BJ (cell line): ENCODE measurements around the gene ZNF184. TPM values are rescaled to one million over a fixed set of nuclear protein-coding genes. Genes with fewer than 3 reads are reported as not detected.

ENCODE experiments used
- CTCF ChIA-PET: fragments of 350-600 bp; formaldehyde crosslinking; extraction: SDS; loops from one replicate; lab custom pipeline; 2021; ENCODE audit warnings: antibody characterized with exemption, inconsistent platforms; lab: Yijun Ruan, JAX
- POLR2A ChIA-PET: fragments of 300-600 bp; sonication (Branson Sonifier 250); formaldehyde crosslinking; extraction: SDS; loops from one replicate; lab custom pipeline; 2021; ENCODE audit warnings: antibody characterized with exemption; lab: Charles Lee
- DNase-seq: peaks from one replicate; pipeline ENCODE4 v3.0.0-alpha.2; 2011; ENCODE audit warnings: low read depth
- H3K27me3 ChIP-seq: 2 replicates; pipeline ENCODE4 v1.6.0; 2011; ENCODE audit warnings: low read length; ENCODE audit not compliant: control insufficient read depth, insufficient read depth
- H3K36me3 ChIP-seq: 2 replicates; pipeline ENCODE4 v1.5.1; 2011; ENCODE audit warnings: low read length; ENCODE audit not compliant: control insufficient read depth, insufficient read depth
- H3K4me3 ChIP-seq: 2 replicates; pipeline ENCODE4 v1.5.1; 2011; ENCODE audit warnings: low read depth, mild to moderate bottlenecking, control low read depth, low read length
- polyA plus RNA-seq: library from polyadenylated mRNA; depleted of rRNA; stranded (reverse); fragments of >200 nt; gene quantifications from 2 replicates; pipeline ENCODE4 v1.2.3, GENCODE V29; 2011; rRNA removed
- small RNA-seq: library from RNA; depleted of rRNA; stranded (forward); fragments of <200 nt; gene quantifications from one replicate; pipeline ENCODE3, GENCODE V24; 2012; ENCODE audit warnings: low replicate concordance, low read depth; ENCODE audit not compliant: insufficient read length
- TF ChIP-seq, protein P1 (sequence below): IDR thresholded peaks from 2 replicates; pipeline ENCODE4 v1.5.1; 2011; ENCODE audit warnings: low read depth, mild to moderate bottlenecking, control low read depth, inconsistent platforms, low read length, moderate library complexity; ENCODE audit not compliant: insufficient read depth

The ZNF184 gene
- polyA plus RNA-seq, 1 experiment: 1.8 TPM

DNA sequence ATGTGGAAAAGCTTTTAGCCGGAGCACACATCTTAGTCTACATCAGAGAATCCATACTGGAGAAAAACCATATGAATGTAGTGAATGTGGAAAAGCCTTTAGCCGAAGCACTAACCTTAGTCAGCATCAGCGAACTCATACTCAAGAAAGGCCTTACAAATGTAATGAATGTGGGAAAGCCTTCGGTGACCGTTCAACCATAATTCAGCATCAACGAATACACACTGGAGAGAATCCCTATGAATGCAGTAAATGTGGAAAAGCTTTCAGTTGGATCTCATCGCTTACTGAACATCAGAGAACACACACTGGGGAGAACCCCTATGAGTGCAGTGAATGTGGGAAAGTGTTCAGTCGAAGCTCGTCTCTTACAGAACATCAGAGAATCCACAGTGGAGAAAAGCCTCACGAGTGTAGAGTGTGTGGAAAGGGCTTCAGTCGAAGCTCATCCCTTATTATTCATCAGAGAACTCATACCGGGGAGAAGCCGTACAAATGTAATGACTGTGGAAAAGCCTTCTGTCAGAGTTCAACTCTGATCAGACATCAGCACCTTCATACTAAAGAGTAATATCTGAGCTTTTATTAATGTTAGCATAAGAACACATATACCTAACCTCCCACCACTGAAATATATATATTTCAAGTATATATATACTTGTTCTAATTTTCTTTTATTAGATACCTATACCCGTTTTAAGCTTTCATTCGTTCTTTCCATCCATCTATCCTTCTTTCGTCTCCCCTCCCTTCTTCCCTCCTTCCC, 71.8 kb downstream of the ZNF184 start:
- no peaks in the 10 kb centered on the region for H3K36me3 ChIP-seq
- ChIA-PET POLR2A (no interaction called here), CTCF (no interaction called here)
- DNase-seq: no peak
- TF ChIP-seq, protein P1, sequence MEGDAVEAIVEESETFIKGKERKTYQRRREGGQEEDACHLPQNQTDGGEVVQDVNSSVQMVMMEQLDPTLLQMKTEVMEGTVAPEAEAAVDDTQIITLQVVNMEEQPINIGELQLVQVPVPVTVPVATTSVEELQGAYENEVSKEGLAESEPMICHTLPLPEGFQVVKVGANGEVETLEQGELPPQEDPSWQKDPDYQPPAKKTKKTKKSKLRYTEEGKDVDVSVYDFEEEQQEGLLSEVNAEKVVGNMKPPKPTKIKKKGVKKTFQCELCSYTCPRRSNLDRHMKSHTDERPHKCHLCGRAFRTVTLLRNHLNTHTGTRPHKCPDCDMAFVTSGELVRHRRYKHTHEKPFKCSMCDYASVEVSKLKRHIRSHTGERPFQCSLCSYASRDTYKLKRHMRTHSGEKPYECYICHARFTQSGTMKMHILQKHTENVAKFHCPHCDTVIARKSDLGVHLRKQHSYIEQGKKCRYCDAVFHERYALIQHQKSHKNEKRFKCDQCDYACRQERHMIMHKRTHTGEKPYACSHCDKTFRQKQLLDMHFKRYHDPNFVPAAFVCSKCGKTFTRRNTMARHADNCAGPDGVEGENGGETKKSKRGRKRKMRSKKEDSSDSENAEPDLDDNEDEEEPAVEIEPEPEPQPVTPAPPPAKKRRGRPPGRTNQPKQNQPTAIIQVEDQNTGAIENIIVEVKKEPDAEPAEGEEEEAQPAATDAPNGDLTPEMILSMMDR: no peak
- no peaks in the 10 kb centered on the region for H3K27me3 ChIP-seq
- no peak overlapping the region for H3K4me3 ChIP-seq

Small RNA genes within 50 kb of the gene (small RNA-seq; reads per million reads assigned to genes)
- gene AL021918.1 (not detected), gene AL021918.2 (not detected), gene MCFD2P1 (not detected)

Other genes starting within 250 kb of the ZNF184 start
- 0.21 and 0.23 TPM in 2 replicates for gene PRSS16, start 225.4 kb downstream of the ZNF184 start, polyA plus RNA-seq
- gene POM121L2, start 160.8 kb downstream of the ZNF184 start, polyA plus RNA-seq: not detected in 2 replicates
- 0.27 and 0.50 TPM in 2 replicates for gene ZNF391, start 84.3 kb downstream of the ZNF184 start, polyA plus RNA-seq